Omental fat pad (tissue), 4 donors: ENCODE data around the gene NCOA1. TPM values are rescaled to one million over a fixed set of nuclear protein-coding genes. Genes with fewer than 3 reads are reported as not detected.
"Not testable (repeated sequence)": the region's sequence is repeated elsewhere in the genome, so short reads cannot be mapped to it uniquely, and the experiment has no call there.

ENCODE experiments used
- ATAC-seq: fragments of 150-250 bp; one replicate; pipeline ENCODE4 v1.9.1; 2016; ENCODE audit warnings: mild to moderate bottlenecking, moderate library complexity; ENCODE audit not compliant: low FRiP score
- DNase-seq: peaks from one replicate; pipeline ENCODE4 v3.0.0-alpha.2; 2019; ENCODE audit warnings: low spot score
- total RNA-seq, 4 donors: library from RNA; depleted of rRNA; stranded (reverse); fragments of >200 nt; gene quantifications; one replicate each; pipeline ENCODE4 v1.1.0, GENCODE V29; 2016
- TF ChIP-seq, protein P1 (sequence below), 3 donors: fragments of 450-650 bp; IDR thresholded peaks; one replicate each; pipeline ENCODE4 v1.5.1; 2016 to 2017; ENCODE audit warnings: antibody characterized with exemption in 3 of 3, mild to moderate bottlenecking in 3 of 3, moderate library complexity in 2 of 3

The NCOA1 gene
- total RNA-seq, 4 donors from 2014 or later, result 46.8 to 80.1 (median 50.1) TPM

DNA sequence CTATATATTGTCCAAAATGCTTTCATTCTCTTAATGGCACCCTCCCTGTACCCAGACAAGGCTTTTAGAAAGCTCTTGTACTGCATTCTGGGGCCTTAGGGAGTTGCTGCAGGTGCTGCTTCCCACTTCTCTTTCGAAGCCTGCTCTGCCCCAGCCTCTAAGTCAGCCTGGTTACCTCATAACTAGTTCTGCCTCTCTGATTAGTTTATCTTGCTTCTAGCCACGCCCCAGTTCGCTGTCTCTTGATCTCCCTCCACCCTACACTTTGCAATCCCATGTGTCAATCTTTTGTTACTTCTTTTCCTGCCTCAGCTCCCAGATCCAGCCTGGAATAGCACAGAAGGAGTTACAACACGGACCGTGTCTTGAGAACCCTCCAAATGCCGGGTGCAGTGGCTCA, 13.8 kb upstream of the NCOA1 start:
- ATAC-seq (no peak), DNase-seq (no peak)
- TF ChIP-seq, protein P1, sequence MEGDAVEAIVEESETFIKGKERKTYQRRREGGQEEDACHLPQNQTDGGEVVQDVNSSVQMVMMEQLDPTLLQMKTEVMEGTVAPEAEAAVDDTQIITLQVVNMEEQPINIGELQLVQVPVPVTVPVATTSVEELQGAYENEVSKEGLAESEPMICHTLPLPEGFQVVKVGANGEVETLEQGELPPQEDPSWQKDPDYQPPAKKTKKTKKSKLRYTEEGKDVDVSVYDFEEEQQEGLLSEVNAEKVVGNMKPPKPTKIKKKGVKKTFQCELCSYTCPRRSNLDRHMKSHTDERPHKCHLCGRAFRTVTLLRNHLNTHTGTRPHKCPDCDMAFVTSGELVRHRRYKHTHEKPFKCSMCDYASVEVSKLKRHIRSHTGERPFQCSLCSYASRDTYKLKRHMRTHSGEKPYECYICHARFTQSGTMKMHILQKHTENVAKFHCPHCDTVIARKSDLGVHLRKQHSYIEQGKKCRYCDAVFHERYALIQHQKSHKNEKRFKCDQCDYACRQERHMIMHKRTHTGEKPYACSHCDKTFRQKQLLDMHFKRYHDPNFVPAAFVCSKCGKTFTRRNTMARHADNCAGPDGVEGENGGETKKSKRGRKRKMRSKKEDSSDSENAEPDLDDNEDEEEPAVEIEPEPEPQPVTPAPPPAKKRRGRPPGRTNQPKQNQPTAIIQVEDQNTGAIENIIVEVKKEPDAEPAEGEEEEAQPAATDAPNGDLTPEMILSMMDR (IDR thresholded peaks at IDR 0.05), result no peak

DNA sequence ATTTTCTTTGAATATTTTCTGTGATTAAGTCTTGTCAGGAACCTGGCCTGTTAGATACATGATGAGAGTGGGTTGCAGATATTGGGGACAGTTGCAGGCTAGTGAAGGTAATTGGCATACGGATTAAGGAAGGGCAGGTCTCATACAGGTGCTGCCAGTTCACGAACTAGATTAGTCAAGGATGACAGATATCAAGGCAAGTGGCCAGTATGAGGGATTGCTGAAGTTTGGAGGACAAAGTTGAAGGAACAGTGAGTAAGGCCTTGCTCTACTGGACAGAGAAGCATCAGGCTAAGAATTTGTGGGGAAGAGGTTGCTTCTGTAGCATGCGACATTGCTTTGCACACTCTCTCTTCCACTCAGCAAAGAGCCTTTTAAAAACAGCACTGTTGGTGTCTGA, 12.8 kb upstream of the NCOA1 start:
- DNase-seq (no peak), ATAC-seq (no peak)
- TF ChIP-seq, protein P1 (IDR thresholded peaks at IDR 0.05), result no peak

DNA sequence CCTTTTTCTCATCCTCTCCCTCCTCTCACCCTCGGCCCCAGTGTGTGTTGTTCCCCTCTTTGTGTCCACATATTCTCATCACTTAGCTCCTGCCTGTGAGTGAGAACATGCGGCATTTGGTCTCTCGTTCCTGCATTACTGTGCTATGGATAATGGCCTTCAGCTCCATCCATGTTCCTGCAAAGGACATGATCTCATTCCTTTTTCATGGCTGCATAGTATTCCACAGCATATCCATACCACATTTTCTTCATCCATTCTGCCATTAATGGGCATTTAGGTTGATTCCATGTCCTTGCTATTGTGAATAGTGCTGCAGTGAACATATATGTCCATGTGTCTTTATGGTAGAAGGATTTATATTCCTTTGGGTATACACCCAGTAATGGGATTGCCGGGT, 10.8 kb upstream of the NCOA1 start:
- ATAC-seq (no peak), DNase-seq (no peak)
- TF ChIP-seq, protein P1 (IDR thresholded peaks at IDR 0.05), result no peak

DNA sequence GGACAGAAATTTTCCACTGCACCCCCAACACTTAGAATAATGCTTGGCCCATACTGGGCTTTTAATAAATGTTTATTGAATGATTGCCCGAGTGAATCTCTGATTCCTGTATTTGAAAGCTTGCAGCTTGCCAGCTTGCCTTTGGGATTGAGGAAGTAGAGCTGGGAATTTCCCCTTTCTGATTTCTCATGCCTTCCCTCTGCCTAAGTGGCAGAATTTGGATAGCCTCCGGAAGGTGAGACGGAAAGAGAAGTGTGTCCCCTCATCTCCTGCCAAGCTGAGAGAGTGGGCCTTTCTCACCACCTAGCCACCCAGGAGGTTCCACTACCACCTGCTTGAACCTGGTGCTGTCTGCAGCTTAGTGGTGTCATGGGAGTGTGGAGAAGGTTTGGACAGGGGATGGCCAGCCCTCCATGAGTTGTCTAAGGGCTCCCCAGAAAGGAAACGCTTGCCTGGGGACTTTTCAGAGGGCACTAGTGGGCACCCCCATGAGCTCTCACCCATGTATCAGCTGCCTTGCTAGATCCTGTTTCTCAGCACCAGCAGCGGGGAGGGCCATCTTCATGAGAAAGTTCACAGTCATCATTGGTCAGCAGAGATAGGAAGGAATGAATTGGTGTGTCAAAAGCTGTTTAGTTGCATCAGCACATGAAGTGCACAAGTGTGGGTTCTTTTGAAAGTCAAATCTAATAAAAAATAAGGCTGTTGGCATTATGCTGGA, 8.6 kb upstream of the NCOA1 start:
- no peak for ATAC-seq
- TF ChIP-seq, protein P1 (IDR thresholded peaks at IDR 0.05), result no peak
- no peak for DNase-seq

DNA sequence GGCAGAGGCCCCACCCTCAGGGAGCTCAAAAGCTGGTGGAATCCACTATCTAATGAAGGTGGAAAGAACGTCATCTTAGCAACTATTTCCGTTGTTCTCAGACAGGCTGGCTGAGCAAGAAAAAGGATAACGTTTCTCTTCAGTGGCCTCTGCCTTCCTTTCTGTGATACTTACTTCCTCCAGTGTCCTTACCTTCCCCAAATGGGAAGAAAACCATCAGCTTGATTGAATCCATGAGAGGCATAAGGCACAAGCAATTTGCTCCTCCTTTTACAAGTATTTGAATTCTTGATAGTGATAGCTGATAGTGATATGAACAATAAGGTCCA, 8.1 kb upstream of the NCOA1 start:
- ATAC-seq (no peak), DNase-seq (no peak)
- TF ChIP-seq, protein P1 (IDR thresholded peaks at IDR 0.05), result no peak

DNA sequence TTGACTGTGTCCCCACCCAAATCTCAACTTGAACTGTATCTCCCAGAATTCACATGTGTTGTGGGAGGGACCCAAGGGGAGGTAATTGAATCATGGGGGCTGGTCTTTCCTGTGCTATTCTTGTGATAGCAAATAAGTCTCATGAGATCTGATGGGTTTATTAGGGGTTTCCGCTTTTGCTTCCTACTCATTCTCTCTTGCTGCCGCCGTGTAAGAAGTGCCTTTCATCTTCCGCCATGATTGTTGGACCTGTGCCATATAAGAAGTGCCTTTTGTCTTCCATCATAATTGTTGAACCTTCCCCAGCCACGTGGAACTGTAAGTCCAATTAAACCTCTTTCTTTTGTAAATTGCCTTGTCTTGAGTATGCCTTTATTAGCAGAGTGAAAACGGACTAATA, 6.4 kb upstream of the NCOA1 start:
- DNase-seq, ATAC-seq: not testable (repeated sequence)

DNA sequence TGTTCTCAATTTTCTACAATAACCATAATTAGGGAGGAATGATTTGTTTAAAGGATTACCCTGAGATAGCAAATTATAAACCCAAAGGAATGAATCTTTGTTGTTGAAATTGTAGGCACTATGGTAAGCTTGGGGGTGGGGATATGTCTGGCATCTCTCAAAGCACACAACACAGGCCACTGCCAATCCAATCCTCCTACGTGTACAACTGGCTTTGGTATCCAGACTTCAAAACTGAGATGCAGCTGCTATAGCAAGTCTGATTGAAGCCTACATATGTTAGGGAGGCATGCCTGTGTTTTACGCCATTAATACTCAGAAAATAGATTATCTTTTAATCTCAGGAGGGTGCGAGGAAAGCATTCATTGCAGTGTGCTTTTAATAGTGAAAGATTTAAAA, 5.9 kb upstream of the NCOA1 start:
- TF ChIP-seq, protein P1 (IDR thresholded peaks at IDR 0.05), result no peak
- ATAC-seq (no peak), DNase-seq (no peak)
